ENCODE measurements around the gene MLXIP.

The MLXIP gene

DNA sequence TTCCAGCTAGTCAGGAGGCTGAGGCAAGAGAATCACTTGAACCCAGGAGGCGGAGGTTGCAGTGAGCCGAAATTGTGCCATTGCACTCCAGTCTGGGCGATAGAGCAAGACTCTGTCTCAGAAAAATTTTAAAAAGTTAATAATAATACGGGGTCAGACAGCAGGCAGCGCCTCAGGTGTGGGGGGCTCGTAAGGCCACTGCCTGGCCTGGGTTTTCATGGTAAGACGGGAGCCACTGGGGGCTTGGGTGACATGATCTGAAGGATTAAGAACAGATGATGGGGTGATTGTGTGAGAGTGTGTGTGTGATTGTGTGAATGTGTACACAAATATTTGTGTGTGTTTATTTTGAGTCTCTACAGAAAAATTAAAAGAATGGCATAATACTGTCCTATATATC is 33.3 kb upstream of the MLXIP start:
- DNase-seq (ENCODE audit: low read depth in 2 of 2): no peak
- H3K4me3 ChIP-seq (replicated peaks in 1 of 2; ENCODE audit: low read depth in 2 of 2, low read length in 2 of 2): no peak overlapping the region
- TF ChIP-seq, protein P1, sequence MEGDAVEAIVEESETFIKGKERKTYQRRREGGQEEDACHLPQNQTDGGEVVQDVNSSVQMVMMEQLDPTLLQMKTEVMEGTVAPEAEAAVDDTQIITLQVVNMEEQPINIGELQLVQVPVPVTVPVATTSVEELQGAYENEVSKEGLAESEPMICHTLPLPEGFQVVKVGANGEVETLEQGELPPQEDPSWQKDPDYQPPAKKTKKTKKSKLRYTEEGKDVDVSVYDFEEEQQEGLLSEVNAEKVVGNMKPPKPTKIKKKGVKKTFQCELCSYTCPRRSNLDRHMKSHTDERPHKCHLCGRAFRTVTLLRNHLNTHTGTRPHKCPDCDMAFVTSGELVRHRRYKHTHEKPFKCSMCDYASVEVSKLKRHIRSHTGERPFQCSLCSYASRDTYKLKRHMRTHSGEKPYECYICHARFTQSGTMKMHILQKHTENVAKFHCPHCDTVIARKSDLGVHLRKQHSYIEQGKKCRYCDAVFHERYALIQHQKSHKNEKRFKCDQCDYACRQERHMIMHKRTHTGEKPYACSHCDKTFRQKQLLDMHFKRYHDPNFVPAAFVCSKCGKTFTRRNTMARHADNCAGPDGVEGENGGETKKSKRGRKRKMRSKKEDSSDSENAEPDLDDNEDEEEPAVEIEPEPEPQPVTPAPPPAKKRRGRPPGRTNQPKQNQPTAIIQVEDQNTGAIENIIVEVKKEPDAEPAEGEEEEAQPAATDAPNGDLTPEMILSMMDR (IDR thresholded peaks at IDR 0.05; ENCODE audit: low read depth, low read length): no peak

GRCh38 chr12:122046145-122046544 is 32.4 kb upstream of the MLXIP start:
- DNase-seq (ENCODE audit: low read depth in 2 of 2): no peak
- no peak overlapping the region for H3K4me3 ChIP-seq (replicated peaks in 1 of 2; ENCODE audit: low read depth in 2 of 2, low read length in 2 of 2)
- TF ChIP-seq, protein P1 (IDR thresholded peaks at IDR 0.05; ENCODE audit: low read depth, low read length): no peak

DNA sequence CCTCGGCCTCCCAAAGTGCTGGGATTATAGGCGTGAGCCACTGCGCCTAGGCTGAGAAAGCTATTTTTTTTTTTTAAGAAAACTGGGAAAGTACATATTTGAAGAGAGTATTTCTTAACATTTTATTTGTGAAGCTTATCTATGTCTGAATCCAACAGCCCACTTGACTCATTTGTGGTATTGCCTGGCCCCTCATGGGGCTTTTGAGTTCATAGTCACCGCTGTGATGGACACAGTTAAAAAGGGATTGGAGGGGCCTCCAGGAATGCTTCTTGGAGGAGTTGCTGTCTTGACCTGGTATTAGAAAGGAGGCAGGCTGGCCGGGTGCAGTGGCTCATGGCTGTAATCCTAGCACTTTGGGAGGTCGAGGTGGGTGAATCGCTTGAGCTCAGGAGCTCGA is 30.4 kb upstream of the MLXIP start:
- TF ChIP-seq, protein P1 (IDR thresholded peaks at IDR 0.05; ENCODE audit: low read depth, low read length): no peak
- DNase-seq (ENCODE audit: low read depth in 2 of 2): peak; percentile 28 to 50
- no peak overlapping the region for H3K4me3 ChIP-seq (replicated peaks in 1 of 2; ENCODE audit: low read depth in 2 of 2, low read length in 2 of 2)

DNA sequence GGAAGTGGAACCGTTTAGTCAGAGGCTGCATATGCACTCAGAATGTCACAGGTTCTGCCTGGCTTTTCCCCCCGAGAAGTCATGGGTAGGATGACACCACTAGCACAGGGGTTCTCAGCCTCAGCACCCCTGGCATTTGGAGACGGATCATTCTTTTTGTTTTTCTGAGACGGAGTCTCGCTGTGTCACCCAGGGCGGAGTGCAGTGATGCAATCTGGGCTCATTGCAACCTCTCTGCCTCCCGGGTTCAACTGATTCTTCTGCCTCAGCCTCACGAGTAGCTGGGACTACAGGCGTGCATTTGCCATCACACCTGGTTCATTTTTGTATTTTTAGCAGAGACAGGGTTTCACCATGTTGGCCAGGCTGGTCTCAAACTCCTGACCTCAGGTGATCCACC is 28.7 kb upstream of the MLXIP start:
- TF ChIP-seq, protein P1 (IDR thresholded peaks at IDR 0.05; ENCODE audit: low read depth, low read length): no peak
- no peak for DNase-seq (ENCODE audit: low read depth in 2 of 2)
- H3K4me3 ChIP-seq (replicated peaks in 1 of 2; ENCODE audit: low read depth in 2 of 2, low read length in 2 of 2): no peak overlapping the region

- DNase-seq (ENCODE audit: low read depth in 2 of 2): no peak
- no peak overlapping the region for H3K4me3 ChIP-seq (replicated peaks in 1 of 2; ENCODE audit: low read depth in 2 of 2, low read length in 2 of 2)
- TF ChIP-seq, protein P1 (IDR thresholded peaks at IDR 0.05; ENCODE audit: low read depth, low read length): no peak
These were observed 27.9 kb upstream of the MLXIP start for GRCh38 chr12:122050706-122051105.

DNA sequence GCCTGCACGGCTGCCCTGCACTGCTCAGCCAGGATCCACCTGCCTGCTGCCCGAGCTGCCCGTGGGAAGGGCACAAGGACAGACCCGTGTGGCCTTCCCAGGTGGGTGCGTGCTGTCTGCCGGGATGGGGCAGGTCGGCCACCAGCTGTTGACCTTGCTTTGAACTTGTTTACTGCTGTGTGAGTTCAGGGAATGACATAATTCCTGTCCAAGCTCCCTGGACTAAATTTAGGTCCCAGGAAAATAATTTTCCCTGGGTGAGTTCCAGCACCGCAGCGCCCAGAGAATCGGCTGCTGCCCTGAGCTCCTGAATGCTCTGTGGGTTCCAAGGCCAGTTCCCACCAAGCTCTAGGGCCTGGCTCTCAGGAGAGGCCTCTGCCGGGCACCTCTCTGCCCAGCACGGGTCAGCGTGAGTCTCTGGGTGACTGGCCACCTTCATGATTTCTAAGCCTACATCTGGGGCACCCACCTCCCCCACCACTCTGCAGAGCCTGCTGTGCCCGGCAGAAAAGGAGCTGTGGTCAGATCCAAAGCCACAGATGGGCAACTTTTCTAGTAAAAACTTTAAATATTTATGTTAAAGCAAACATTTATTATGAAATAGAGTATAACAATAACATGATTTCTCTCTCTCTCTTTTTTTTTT is 27.2 kb upstream of the MLXIP start:
- H3K4me3 ChIP-seq (replicated peaks in 1 of 2; ENCODE audit: low read depth in 2 of 2, low read length in 2 of 2): no peak overlapping the region
- DNase-seq (ENCODE audit: low read depth in 2 of 2): peak in 1 of 2 donors; percentile 30
- TF ChIP-seq, protein P1 (IDR thresholded peaks at IDR 0.05; ENCODE audit: low read depth, low read length): no peak

DNA sequence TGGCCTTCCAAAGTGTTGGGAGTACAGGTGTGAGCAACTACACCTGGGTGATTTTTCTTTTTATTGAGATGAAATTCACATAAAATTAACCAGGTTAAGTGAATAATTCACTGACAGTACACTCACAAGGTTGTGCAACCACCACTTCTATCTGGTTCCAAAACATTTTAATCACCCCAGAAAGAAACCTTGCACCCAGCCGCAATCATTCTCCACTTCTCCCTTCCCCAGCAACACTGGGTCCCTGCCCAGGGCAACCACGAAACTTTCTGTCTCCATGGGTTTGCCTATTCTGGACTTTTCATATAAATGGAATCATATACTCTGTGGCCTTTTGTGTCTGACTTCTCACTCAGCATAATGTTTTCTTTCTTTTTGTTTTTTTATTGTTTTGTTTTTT is 26.3 kb upstream of the MLXIP start:
- no peak for DNase-seq (ENCODE audit: low read depth in 2 of 2)
- TF ChIP-seq, protein P1 (IDR thresholded peaks at IDR 0.05; ENCODE audit: low read depth, low read length): no peak
- H3K4me3 ChIP-seq (replicated peaks in 1 of 2; ENCODE audit: low read depth in 2 of 2, low read length in 2 of 2): no peak overlapping the region
